ENCODE measurements around the gene EBF3.

EBF3 gene

DNA sequence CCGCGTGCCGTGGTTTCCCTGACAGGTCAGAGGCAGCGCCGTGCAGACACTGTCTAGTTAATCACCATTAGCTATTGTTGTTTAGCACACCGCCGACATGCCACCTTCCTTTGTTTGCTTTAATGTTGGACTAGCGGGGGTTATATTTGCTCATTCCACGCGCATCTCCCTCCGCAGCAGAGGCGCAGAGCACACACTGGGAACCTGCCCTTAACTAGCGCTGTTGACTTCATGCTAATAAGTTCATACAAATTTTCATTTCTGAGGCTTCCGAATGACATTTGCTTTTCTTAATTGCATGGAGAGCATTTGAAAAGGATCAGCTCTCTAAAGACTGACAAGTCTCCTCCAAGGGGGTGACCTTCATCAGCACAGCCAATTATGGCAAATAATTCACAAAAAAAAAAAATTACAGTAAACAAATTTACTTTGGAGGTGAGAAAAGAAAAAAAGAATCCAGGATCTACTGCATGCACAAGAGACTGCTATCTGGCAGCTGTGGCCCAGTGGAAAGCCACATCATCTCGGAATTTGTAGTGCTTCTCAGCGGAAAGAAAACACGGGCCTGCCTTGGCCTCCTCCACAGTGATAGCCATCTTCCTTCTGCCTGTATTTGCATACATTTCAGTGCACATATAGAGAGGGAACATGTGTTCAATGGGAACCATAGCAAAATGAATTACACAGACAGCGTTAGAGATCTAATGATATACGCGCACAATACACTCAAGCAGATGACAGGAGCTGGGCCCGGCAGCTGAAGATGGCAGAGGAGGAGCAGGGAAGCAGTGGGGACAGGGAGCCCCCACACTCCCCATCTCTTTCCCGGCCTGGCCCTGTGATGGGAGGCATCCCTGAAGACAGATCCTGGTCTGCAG is 94.2 kb downstream of the EBF3 start:
- no peak for DNase-seq (ENCODE audit: low read depth)

GRCh38 chr10:129868449-129869035 is 95.5 kb downstream of the EBF3 start:
- DNase-seq (ENCODE audit: low read depth), result no peak

GRCh38 chr10:129867631-129868179 is 96.4 kb downstream of the EBF3 start:
- DNase-seq (ENCODE audit: low read depth), result no peak

GRCh38 chr10:129866894-129867293 is 97.2 kb downstream of the EBF3 start:
- no peak for DNase-seq (ENCODE audit: low read depth)

- DNase-seq (ENCODE audit: low read depth), result no peak
These were observed 98.1 kb downstream of the EBF3 start for GRCh38 chr10:129865960-129866359.

- DNase-seq (ENCODE audit: low read depth), result no peak
These were observed 98.7 kb downstream of the EBF3 start for GRCh38 chr10:129865413-129865812.

- no peak for DNase-seq (ENCODE audit: low read depth)
These were observed 99.4 kb downstream of the EBF3 start for GRCh38 chr10:129864601-129865126.

- DNase-seq (ENCODE audit: low read depth), result no peak
These were observed 100.0 kb downstream of the EBF3 start for GRCh38 chr10:129864082-129864481.

DNA sequence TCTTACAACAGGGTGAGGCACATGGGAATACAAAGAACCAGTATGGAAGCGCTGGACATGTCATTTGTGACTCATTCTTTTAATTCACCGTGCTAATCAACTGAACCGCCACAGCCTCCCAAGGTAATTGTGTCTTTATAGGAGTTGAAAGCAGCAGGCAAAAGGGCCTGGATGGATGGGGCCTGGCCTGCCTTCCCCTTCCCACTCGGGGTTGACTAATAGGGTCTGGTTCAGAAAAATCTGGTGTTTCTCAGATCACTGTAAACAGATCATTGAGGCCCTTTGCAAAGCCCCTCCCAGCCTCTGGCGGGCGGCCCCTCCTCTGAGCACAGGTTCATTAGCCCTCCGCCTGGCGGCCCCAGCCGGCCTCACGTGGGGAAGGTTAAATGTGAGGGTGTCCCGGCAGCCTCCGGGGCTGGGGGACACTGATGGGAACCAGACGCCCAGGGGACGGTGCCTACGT is 100.8 kb downstream of the EBF3 start:
- DNase-seq (ENCODE audit: low read depth), result no peak

GRCh38 chr10:129861776-129862531 is 102.1 kb downstream of the EBF3 start:
- no peak for DNase-seq (ENCODE audit: low read depth)

DNA sequence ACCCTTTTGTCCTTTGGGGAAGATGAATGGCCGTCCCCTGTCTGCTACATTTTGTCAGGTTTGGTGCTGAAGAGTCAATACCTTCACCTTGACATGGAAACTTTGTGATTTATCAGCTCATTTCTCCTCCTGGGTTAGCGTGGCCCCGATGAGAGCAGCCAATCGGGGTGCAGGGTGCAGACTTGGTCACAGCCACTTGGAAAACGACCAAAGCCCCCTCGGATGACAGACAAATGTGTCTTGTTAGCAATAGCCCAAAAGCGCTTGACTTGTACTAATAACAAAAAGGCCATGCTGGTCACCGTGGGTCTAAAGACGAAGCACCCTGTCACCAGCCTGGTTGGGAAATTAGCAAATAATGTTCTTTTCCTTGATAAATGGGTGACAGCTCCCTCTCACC is 103.7 kb downstream of the EBF3 start:
- DNase-seq (ENCODE audit: low read depth), result no peak

- no peak for DNase-seq (ENCODE audit: low read depth)
These were observed 104.5 kb downstream of the EBF3 start for GRCh38 chr10:129859536-129859935.

DNA sequence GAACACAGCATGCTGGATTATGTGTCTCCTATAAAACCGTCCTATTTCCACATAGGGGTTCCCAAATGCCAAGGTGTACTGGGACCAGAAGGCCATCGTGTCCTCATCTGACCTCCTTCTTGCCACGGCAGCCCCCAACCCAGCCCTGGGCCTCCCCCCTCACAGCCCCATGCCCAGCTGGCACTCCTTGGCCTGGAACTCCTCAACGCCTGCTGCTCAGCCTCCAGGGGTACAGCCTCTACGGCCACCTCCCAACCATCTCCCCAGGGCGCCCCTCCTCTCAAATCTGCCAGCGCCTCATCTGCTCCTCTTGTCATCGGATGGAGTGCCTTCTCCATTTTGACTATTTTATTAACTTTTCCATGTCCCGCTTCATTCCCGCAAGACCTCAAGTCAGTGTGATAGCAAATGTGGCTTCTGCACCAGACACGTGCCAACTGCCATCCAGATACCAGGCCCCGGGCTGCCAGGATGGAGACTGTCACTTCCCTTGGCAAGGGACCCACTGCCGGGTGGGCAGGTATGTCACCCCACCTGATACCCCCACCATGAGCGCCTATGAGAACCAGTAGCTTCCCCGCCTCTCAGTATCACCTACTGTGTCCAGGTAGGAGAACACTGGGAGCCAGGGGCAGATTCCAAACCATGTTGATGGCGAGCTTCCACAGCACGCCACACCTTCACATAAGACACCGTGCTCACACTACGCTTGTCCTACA is 106.7 kb downstream of the EBF3 start:
- no peak for DNase-seq (ENCODE audit: low read depth)

GRCh38 chr10:129855836-129856563 is 108.1 kb downstream of the EBF3 start:
- DNase-seq (ENCODE audit: low read depth), result no peak

DNA sequence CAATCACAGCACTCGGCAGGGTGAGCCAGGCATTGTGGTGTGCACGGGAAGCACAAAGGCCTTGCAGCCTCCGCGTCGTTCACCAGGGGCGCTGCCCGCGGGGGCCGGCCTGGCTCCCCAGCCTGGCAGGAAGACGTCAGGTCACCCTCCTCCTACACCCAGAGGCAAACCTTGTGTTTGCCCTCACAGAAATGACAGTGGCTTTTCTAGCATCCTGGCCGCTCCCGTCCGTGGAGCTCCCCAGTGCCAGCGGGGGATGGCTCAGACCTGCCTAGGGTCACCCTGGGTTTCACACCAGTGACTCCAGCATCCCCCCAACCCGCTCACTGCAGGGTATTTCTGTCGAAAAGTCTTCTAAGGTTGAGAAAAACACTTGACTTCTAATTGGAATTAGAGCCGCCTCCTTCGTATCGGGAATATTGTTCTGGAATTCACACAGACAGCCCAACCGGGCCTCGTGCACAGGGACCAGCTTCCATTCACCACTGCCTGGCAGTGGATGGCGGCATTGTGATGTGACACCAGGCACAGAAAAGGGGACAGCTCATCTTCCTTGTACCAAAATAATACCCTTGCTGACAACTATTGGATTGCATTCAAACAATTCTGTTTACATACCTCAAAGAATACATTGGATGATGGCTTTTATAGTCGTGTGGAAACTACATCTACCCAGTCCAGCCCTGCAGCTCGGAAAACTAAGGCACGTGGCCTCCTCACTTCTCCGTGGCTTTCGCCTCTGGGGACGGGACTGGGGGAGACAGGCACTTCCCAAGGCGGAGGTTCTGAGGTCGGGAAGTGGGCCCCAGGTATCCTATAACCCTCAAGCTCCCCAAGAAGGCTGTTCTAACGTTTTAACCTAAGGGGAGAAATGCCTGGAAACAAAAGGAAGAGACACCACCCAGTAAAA is 109.0 kb downstream of the EBF3 start:
- DNase-seq (ENCODE audit: low read depth), result no peak

GRCh38 chr10:129854158-129854557 is 109.9 kb downstream of the EBF3 start:
- no peak for DNase-seq (ENCODE audit: low read depth)

GRCh38 chr10:129853562-129853903 is 110.5 kb downstream of the EBF3 start:
- DNase-seq (ENCODE audit: low read depth), result no peak

DNA sequence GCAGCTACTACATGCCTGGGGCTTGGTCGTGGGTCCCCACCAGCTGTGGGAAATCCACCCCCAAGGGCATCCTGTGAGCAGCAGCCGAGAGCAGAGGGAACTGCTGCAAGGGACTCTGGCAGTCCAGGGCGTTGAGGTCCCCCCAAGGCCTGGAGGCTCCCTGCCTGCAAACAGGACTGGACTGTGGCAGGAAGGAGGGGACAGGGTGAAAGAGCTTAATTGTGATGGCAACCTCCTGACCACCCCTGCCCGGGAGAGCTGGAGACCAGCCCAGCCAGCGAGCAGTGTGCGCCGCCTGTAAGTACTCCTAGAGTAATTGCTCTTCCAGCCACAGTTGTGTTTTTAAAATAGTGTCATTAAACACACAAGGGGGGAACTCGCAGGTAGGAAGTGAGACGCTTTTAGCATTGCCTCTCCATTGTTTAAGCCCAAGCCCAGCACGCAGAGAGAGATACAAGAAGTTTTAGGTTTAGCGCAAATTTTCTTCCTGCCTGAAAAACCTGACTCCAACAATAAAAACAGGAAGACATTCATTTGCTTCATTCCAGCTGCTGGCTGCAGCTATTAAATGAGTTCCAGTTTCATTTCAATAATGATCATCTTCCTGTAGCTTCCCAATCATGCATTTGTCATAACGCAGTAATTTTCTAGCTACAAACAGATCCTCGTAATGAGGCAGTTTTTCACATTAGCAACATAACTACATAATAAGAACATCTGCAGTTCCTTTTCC is 111.1 kb downstream of the EBF3 start:
- no peak for DNase-seq (ENCODE audit: low read depth)

DNA sequence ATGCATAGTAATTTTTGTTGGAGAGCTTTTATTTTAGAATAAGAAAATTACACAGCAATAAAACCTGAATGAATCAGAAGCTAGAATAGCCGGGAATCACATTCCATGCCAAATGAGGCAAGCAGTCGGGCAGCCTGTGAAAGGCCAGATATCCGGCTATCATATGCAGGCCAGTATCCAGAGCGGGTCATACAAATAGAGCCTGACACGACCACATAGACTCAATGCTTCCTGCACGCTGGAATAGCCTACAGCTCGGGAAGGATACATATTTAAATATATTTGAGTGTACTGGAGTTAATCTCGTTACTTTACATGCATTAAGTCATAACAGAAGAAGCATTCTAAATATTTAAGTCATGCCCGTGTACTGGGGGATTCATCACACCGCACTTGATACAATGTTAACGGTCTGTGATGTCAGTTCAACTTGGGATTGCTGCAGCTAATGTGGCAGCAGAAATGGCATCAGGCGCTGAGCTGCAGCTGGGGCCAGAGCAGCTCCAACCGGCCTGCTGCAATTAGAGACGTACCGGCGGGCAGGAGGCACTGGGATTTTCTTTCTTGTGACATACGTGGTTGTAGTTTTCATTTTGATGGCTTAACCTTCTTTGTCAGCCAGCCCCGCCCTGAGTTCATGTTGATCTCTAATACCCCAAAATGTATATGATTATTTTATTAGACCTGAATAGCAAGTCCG is 112.0 kb downstream of the EBF3 start:
- DNase-seq (ENCODE audit: low read depth), result no peak

All from stimulated activated CD4-positive, alpha-beta T cell treated with anti-CD3 and anti-CD28 coated beads, Interleukin-2, amount 100 ng/mL, for 4 hours (primary cell).